GM11168 (cell line): ENCODE measurements around the gene PCBP3.
"Not testable (repeated sequence)": the region's sequence is repeated elsewhere in the genome, so short reads cannot be mapped to it uniquely, and the experiment has no call there.

ENCODE experiments used
- in situ Hi-C: fragments of 300-500 bp; cut with MboI; formaldehyde crosslinking; loops from one replicate; pipeline ENCODE4 v1.12.0; 2022; ENCODE audit warnings: low sequenced_read_pairs; ENCODE audit not compliant: unreplicated experiment

Gene PCBP3

GRCh38 chr21:45962531-45963231 is 319.2 kb downstream of the PCBP3 start:
- in situ Hi-C loops: no loop called here

- in situ Hi-C loops: no loop called here
These were observed 319.7 kb downstream of the PCBP3 start for GRCh38 chr21:45963232-45963570.

DNA sequence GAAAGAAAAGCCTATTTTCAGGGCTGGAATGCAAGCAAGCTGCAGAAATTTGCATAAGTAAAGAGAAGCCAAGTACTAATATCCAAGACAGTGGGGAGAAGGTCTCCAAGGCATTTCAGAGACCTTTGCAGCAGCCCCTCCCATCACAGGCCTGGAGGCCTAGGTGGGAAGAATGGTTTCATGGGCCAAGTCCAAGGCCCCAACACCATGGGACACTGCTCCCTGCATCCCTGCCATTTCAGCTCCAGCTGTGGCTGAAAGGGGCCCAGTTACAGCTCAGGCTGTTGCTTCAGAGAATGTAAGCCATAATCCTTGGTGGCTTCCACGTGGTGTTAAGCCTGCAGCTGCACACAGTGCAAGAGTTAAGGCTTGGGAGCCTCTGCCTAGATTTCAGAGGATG is 321.1 kb downstream of the PCBP3 start:
- in situ Hi-C loops: no loop called here

GRCh38 chr21:45965084-45965809 is 321.7 kb downstream of the PCBP3 start:
- in situ Hi-C loops: no loop called here

DNA sequence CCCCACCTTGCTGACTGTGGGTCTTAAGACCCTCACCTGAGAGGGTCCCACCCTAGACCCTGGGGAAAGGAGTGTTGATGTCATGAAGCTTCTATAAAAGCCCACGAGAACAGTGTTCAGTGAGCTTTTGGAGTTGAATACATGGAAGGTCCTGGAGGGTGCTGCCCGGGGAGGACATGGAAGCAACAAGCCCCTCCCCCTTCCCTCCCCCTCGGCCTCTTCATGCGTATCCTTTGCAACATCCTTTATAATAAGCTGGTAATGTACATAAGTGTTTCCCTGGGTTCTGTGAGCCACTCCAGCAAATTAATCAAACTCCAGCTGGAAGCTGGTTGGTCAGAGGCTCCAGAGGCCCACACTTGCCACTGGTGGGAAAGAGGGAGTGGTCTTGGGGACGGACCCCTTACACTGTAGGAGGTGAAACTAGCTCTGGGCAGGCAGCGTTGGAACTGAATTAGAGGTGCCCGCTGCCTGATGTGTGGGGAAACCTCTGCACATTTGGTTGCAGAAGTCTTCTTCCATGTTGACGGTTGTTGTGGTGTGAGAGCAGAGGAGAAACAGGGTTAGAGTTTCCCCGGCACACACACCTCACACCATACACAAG is 323.4 kb downstream of the PCBP3 start:
- in situ Hi-C loops: no loop called here

- in situ Hi-C loops: no loop called here
These were observed 326.6 kb downstream of the PCBP3 start for GRCh38 chr21:45969921-45970673.

DNA sequence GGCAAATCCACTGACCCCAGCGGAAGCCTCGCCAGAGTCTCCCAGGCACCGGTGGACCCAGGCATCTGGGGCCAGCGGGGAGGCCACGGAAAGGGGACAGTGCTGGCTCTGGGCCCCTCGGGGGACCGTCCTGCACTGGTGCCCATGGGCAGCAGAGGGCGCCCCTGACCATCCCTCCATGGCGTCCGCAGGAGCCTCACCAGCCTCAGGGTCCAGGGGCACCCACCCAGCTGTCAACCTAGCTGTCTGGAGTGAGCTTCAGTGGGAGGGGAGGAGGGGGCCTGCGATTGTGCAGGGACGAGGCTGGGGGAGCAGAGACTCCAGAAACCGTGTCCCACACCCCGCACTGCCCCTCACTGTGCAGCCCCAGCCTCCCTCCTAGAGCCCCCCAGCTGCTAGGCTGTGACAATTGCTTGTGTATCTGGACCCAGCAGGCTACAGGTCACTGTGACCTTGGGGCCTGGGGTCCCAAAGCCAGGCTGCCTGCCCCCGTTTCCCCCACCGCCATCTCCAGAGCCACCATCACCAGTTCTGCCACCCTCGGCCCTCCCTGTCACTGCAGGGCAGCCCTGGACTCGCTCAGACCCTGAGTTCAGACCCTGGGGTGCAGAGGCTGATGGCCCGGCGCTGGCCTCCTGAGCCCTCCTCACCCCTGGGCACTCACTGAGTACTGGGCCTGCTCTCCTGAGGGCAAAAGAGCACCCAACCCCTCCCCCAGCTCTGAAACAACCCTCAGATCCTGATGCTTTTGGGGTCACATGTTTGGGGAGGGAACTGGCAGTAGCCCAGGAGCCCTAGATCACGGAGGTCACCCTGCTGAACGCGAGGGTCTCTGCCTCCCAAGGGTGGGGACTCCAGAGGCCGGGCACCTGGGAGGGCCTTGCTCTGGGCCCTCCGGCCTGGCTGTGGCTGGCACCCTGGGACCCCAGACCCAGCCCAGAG is 327.4 kb downstream of the PCBP3 start:
- in situ Hi-C loops: no loop called here

- in situ Hi-C loops: no loop called here
These were observed 328.3 kb downstream of the PCBP3 start for GRCh38 chr21:45971616-45972352.

DNA sequence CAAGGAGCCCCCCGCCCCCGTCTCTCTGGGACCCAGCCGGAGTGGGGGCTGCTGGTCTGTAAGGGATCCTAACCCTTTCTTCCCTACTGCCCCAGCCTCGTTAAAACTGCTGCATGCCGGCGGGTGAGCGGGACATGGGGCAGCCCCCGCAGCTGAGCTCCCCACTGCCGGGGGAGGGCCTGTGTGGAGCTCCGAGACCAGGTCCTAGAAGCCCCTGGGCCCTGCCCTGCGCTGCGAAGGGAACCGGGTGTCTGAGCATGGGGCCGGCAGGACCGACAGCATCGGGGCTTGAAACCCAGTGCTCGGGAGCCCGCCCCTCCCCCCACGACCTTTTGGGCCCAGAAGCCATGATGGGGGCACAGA is 328.8 kb downstream of the PCBP3 start:
- in situ Hi-C loops: no loop called here

GRCh38 chr21:45972716-45973474 is 329.4 kb downstream of the PCBP3 start:
- in situ Hi-C loops: no loop called here

- in situ Hi-C loops: no loop called here
These were observed 330.0 kb downstream of the PCBP3 start for GRCh38 chr21:45973475-45974072.

GRCh38 chr21:45974073-45975019 is 330.8 kb downstream of the PCBP3 start:
- in situ Hi-C loops: no loop called here

DNA sequence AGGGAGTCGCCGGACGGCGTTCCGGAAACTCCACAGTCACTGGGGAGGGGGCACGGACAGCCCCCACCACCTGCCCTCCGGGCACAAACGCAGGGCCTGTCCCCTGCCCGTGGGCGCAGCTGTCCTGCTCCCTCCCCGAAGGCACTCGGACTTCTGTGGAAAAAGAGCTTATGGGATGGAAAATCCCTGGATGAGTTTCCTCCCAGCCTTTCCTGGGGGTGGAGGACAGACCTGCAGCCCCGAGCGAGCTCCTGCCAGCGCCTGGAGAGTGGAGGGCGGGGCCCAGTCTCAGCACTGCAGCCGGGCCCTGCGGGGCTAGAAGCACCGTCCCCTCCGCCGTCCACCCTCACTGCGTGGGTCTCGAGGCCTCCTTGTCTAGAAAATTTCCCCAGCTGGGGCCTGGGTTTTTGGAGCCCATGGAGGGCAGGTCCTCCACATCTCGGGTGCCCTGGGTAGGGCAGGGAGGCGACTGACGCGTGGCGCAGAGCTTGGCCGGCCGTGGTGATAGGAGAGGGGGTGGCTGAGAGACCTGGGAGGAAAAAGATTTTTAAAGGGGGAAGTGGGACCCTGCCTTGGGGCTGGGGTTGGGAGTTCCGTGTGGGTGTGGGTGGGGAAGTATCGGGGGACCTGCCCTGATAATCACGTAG is 331.6 kb downstream of the PCBP3 start:
- in situ Hi-C loops: no loop called here

DNA sequence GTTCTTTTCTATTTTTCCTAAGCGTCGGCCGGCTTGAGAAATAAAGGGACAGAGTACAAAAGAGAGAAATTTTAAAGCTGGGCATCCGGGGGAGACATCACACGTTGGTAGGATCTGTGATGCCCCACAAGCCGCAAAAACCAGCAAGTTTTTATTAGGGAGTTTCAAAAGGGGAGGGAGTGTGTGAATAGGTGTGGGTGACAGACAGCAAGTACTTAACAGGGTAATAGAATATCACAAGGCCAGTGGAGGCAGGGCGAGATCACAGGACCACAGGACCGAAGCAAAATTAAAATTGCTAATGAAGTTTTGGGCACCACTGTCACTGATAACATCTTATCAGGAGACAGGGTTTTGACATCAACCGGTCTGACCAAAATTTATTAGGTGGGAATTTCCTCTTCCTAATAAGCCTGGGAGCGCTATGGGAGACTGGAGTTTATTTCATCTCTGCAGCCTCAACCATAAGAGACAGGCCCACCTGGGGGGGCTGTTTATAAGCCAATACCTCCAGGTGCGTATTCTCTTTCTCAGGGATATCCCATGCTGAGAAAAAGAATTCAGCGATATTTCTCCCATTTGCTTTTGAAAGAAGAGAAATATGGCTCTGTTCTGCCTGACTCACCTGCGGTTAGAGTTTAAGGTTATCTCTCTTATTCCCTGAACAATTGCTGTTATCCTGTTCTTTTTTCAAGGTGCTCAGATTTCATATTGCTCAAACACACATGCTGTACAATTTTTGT is 332.3 kb downstream of the PCBP3 start:
- in situ Hi-C loops: not testable (repeated sequence)

- in situ Hi-C loops: no loop called here
These were observed 333.3 kb downstream of the PCBP3 start for GRCh38 chr21:45976701-45977311.
